ENCODE data around the gene DUSP5. TPM values are rescaled to one million over a fixed set of nuclear protein-coding genes. Genes with fewer than 3 reads are reported as not detected.

Gene DUSP5
- total RNA-seq, 1 donor, result 42.3 TPM

DNA sequence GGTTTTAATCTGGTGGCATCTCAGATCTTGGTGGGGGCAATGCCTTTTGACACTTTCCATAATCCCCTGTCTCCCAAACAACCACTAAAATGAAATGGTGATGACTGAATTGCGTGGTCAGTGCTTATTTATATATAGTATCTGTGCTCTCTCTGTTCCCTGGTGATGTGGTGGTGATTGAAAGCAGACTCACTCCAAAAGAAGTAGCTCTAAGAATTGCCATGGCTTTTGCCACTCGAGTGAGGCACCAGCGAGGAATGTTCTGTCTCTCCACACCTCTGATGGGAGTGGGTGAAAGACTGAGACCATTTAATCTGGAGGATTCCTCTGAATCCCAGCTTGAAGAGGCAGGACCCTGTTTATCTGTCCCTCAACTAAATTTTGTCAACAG, 2.8 kb downstream of the DUSP5 start:
- TF ChIP-seq, protein P1, sequence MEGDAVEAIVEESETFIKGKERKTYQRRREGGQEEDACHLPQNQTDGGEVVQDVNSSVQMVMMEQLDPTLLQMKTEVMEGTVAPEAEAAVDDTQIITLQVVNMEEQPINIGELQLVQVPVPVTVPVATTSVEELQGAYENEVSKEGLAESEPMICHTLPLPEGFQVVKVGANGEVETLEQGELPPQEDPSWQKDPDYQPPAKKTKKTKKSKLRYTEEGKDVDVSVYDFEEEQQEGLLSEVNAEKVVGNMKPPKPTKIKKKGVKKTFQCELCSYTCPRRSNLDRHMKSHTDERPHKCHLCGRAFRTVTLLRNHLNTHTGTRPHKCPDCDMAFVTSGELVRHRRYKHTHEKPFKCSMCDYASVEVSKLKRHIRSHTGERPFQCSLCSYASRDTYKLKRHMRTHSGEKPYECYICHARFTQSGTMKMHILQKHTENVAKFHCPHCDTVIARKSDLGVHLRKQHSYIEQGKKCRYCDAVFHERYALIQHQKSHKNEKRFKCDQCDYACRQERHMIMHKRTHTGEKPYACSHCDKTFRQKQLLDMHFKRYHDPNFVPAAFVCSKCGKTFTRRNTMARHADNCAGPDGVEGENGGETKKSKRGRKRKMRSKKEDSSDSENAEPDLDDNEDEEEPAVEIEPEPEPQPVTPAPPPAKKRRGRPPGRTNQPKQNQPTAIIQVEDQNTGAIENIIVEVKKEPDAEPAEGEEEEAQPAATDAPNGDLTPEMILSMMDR (IDR thresholded peaks at IDR 0.05; ENCODE audit: insufficient read depth, low read depth, low read length), result no peak
- DNase-seq (ENCODE audit: low read depth), result peak; percentile 87
- peak overlapping the region; percentile 66 for H3K4me3 ChIP-seq (ENCODE audit: low read depth, low read length)

DNA sequence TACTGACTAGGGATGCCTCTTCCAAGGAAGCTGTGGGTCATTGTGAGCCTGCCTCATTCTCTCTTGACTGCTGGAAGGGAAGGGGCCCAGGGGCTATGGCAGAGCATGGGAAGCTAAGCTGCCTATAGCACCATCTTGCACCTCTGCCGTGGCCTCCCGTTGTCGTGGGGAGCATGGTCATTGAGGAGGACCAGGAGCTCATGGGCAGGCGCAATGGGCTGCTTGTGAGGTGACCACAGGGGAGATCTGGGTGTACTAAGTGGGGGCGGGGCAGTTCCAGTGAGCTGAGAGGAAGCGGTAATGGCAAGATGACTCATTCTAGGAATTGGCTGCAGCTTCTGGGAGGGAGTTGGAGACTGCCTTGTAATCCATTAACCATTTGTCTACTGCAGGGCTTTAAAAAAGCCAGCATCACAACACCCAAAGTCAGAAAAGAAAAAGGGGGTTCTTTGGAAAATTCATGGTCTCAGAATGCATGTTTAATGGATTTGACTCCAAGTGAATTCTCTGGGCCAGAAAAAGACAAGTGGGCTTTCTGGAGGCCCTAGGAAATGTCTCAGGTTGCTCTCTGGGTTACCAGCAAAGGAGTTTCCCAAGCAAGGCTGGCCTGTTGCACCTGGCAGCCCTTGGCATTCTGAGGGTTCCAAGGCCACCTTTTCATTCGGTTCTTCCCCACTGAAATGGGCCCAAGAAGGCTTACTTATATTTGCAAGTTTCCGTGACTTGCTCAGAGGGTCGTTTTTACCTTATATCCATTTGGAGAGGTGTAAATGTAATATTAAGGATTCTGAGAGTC, 3.6 kb downstream of the DUSP5 start:
- TF ChIP-seq, protein P1 (IDR thresholded peaks at IDR 0.05; ENCODE audit: insufficient read depth, low read depth, low read length), result no peak
- H3K4me3 ChIP-seq (ENCODE audit: low read depth, low read length), result peak overlapping the region; percentile 66
- DNase-seq (ENCODE audit: low read depth), result peak; percentile 93

DNA sequence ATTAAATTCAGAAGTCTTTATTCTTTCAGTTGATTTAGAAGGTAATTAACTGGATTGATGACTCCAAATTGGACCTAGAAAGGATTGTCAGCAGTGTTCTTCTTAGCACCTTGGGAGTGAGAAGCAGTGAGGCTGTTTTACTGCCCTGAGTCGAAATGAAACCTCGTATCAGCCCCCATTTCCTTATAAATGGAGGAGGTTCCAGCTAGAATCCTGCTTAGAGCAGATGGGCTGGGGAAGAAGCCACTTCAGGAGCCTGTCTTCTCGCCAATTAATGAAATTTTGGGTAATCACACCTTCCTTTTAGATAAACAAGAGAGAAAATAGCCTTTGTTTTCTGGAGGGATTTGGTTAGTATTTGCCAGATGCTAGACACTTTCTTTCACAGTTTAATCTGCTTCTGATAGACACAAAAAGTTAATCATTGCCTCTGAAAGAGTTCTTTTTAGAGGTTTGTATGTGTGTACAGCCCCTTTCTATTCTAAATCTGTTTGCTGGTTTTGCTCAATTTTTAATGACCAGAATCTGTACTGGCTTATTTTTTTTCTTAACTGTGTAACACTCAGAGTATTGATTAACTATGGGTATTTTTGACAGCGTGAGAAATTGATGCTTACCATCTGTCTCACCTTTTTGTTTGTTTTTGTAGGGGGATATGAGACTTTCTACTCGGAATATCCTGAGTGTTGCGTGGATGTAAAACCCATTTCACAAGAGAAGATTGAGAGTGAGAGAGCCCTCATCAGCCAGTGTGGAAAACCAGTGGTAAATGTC, 4.6 kb downstream of the DUSP5 start:
- H3K4me3 ChIP-seq (ENCODE audit: low read depth, low read length), result no peak overlapping the region
- no peak for DNase-seq (ENCODE audit: low read depth)
- TF ChIP-seq, protein P1 (IDR thresholded peaks at IDR 0.05; ENCODE audit: insufficient read depth, low read depth, low read length), result no peak

DNA sequence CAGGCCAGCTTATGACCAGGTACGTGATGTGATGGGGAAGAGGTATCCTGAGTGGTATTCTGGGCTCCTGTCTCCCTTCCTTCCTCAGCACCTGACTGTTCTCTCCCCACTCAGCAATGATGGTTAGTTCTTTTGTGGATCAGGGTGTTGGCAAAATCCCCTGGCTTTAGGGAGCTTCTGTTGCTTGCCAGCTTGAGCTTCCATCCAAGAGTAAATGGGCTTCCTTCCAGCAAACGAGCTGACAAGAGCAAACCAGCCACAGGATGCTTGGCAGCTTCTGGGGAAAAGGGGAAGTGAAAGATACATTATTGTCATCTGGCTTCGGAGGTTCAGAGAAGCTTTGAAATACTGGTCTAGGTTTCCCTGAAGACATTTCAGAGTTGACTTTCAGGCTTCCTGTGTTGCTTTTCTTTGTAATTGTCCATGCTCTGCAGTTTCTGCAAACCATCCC, 5.2 kb downstream of the DUSP5 start:
- H3K4me3 ChIP-seq (ENCODE audit: low read depth, low read length), result no peak overlapping the region
- DNase-seq (ENCODE audit: low read depth), result peak; percentile 58
- TF ChIP-seq, protein P1 (IDR thresholded peaks at IDR 0.05; ENCODE audit: insufficient read depth, low read depth, low read length), result no peak

DNA sequence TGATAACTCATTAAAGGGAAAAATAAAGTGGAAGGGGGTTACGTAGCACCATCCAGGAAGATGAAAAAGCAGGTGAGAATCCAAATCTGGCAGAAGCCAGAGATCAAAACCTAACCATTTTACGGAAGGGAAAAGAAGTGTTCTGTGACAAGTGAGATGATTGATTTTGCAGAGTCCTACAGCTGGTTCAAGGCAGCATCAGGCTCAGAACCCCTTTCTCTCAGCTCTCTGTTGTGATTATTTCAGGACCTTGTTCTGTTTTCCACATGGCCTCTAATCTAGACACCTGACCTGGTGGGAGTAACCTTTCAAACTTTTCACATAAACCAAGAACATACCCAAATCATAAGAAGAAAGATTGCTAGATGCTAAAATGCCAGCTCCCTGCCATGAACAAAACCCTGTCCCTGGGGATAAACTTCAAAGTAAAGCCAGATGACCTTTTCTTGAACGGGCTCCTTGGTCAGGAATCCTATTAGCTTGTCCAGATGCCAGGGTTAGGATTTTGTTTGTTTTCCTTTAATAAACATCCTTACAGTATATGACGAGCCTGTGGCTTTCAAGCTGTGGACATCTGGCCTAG, 5.9 kb downstream of the DUSP5 start:
- TF ChIP-seq, protein P1 (IDR thresholded peaks at IDR 0.05; ENCODE audit: insufficient read depth, low read depth, low read length), result no peak
- no peak for DNase-seq (ENCODE audit: low read depth)
- no peak overlapping the region for H3K4me3 ChIP-seq (ENCODE audit: low read depth, low read length)

DNA sequence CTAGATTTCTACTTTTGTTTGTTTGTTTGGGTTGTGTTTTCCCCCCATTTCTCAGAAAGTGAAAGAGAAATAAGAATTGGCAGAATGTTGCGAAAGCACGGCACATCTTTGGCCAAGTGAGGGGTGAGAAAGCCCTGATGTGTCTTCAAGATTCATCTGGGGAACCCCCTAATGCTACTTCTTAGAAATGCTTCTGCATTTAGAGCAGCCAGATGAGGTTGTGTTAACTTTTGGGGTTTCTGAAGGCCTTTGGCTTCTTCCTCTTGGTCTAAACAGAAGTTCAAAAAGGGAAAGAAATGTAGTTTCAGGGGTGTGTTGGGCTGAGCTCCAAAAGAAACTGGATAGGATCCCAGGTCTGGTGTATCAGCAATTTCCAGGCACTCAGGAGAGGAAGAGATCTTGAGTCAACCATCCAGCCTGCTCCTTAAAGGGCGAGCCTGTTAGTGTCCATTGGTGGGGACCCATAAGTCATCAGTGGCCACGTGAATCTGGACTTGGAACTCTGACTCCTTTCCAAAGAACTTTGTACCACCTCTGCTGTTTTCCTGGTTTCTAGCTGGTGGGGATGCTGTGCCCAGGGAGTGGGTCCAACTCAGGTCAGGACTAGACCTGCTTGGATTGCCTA, 6.5 kb downstream of the DUSP5 start:
- DNase-seq (ENCODE audit: low read depth), result peak; percentile 93
- H3K4me3 ChIP-seq (ENCODE audit: low read depth, low read length), result peak overlapping the region; percentile 22
- TF ChIP-seq, protein P1 (IDR thresholded peaks at IDR 0.05; ENCODE audit: insufficient read depth, low read depth, low read length), result no peak
